T follicular helper cell (primary cell): ENCODE data around the gene UCK1.
"Not testable (repeated sequence)": the region's sequence is repeated elsewhere in the genome, so short reads cannot be mapped to it uniquely, and the experiment has no call there.

Experiments
- DNase-seq: peaks from one replicate; pipeline ENCODE4 v3.0.0-alpha.2; 2020; ENCODE audit warnings: low read depth

The UCK1 gene

DNA sequence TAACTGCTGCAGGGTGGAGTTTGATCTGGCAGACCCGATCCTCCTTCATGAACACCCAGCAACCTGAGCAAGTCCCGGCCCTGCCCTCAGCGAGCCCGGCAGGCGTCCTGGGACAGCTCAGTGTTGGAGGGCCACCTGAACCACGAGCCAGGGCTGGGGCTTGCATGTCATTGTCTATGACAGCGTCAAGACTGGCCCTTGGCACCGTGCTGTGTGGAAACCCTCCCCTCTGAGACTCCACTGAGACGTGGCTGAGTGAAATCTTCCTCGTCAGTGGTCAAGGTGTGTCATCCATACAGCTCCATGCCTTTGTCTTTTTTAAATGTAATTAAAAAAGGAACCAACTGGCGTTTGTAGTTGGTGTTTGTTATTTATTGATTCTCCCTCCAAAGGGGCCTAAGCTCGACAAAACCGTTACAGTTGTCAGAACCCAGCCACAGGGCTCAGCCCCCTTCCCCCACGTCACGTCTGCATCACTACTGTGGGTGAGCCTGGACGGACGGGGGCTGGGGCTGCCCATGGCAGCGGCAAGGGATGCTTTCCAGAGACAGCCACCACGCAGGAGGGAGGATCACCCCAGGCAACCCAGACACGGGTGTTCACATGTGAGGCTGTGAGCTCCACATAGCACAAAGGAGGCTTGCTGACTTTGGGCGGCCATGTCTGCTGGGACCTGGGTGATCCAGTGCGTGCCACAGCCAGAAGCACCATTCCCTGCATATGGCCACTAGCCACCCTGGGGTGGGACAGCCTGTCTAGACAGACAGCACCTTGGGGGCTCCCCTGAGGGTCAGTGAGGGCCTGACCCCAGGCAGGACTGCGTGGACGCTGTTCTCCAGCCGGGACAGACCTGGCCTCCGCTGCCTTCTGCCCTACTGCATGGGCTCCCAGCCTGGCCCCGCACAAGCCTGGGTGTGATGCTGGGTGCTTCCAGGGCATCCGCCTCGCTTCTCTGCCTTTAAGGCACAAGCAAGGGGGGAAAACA is 7.3 kb downstream of the UCK1 start:
- DNase-seq = no peak

DNA sequence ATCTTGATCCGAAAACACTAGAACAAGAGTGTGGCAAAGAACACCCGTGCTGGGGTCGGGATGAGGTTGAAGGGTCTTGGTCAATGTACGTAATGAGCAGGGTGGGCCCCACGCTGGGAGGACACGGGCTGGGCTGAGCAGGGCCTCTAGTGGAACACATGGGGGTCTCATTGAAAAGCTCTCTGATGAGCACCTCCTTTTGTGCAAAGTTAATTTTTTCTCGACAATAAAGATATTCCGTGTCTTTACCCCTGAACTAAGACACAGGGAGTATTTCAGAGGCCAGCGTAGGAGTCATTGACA is 8.0 kb downstream of the UCK1 start:
- DNase-seq = no peak

DNA sequence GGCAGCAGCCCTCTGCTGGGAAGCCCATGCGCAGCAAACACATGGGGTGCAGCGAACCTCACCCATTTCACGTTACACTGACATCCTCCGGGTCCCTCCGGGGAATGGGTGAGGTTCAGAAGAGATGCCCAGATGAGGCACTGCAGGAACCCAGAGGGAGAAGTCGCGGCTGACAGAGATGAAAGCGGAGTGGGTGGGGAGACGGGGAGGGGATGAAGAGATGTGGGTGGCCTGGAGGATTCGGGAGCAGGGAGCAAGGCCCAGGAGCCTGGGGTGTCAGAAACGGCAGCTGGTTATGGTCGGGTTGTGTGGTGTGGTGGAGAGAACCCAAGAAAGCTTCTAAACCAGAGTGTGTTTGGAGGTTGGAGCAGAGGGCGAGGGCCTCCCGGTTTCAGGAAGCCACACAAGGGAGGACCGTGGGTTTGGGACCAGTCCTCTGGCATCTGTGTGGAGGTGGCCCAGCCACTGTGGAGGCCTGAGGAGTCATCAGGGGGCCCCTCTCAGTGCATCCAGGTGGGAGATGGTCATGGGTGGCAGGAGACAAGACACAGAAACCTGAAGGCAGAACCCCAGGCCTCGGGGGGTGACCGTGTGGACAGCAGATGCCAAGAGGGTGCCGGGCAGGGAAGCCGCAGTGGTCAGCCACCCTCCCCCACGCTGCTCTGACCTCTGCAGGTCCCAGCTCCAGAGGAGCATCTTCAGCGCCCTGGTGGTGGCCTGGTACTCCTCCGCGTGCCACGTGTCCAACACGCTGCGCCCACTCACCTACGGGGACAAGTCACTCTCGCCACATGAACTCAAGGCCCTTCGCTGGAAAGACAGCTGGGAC is 8.6 kb downstream of the UCK1 start:
- no peak for DNase-seq

DNA sequence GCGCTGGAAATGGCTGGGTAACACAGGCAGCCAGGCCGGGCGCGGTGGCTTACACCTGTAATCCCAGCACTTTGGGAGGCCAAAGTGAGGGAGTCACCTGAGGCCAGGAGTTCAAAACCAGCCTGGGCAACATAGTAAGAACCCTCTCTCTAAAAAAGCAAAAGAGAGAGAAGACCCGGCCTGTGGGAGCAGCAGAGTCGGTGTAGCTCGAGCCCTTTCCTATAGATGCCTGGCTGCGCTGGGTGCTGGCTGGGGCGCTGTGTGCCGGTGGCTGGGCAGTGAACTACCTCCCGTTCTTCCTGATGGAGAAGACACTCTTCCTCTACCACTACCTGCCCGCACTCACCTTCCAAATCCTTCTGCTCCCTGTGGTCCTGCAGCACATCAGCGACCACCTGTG is 9.2 kb downstream of the UCK1 start:
- no peak for DNase-seq

DNA sequence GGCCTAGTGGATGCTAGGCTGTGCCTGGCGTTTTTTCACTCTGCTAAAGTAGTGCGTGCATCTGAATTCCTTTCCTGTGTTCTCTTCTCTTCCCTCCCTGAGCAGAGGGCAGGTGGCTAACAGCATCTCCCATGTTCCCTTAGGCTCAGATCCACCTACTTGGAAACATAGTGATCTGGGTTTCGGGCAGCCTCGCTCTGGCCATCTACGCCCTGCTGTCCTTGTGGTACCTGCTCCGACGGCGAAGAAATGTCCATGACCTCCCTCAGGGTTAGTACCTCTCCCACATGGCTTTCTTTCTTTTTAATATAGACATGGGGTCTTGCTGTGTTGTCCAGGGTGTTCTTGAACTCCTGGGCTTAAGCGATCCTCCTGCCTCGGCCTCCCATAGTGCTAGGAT is 9.9 kb downstream of the UCK1 start:
- DNase-seq = no peak

DNA sequence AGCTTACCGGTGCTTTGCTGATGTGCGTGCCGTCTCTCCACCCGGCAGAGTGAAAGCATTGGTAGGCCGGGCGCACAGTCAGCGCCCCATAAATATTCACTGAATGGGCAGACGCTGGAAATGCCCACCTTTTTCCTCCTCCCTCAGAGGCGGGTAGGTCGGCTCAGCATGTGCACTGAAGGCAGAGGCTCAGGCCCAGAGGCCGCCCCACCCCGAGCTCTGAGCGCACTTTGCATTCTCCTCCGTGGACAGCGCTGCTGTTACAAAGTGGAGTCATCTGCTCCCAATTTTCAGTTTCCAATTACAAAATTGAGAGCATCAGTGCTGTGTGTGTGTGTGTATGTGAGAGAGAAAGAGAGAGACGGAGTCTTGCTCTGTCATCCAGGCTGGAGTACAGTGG is 10.6 kb downstream of the UCK1 start:
- DNase-seq = no peak

DNA sequence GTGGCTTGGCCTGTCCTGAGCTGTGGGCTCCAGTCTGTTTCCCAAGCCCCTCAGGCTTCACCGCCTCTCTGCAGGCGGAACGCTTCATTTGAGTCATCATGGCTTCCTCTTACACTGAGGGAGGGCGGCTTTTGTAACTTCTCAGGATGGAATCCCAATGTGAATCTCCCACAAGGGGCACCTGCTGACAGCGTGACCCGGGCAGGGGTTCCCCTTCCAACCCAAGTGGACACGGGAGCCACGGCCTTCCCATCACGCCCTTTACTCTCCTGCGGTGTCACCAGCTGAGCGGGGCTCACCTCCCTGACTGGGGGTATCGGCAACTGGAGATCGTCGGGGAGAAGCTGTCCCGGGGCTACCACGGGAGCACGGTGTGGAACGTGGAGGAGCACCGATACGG is 12.5 kb downstream of the UCK1 start:
- no peak for DNase-seq

DNA sequence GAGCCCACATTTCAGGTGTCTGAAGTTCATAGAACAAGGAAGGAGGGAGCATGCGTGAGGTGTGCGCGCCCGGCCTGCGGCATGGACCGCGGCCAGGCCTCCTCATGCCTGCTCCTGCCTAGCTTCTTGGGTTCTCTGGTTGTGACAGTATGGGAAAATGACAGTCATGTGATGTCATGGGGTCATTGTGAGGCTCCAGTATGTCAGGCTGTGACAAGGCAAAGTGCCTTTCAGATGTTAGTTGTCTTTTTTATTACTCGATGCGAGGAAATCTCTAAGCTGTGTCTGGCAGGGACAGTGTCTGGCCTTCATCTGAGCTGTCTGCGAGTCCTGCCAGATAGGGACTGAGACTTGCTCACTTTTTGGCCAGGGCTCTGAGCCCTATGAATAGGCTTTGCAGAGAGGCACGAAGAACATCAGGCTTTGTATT is 13.3 kb downstream of the UCK1 start:
- DNase-seq = no peak

DNA sequence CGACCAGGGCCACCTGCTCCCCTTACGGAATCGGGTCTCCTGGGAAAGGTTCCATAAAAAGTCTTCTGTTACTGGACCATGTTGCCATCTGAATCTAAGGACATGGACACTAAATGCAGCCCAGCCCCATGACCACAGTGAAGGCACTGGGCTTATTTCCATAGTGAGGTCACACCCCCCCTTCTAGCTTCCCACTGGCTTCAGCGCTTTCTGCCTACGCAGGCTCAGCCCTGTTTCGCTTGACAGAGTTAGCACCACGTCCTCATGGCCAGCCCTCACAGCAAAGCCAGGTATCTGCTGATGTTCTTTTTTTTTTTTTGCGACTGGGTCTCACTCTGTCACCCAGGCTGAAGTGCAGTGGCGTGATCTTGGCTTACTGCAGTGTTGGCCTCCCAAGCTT is 14.1 kb downstream of the UCK1 start:
- no peak for DNase-seq

DNA sequence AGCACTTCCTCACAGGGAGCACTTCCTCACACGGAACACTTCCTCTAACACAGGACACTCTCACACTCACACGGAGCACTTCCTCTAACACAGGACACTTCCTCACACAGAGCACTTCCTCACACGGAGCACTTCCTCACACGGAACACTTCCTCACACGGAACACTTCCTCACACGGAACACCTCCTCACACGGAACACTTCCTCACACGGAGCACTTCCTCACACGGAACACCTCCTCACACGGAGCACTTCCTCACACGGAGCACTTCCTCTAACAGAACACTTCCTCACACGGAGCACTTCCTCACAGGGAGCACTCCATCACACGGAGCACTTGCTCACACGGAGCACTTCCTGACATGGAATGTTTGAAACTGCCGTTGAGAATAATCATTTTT is 15.0 kb downstream of the UCK1 start:
- no peak for DNase-seq

DNA sequence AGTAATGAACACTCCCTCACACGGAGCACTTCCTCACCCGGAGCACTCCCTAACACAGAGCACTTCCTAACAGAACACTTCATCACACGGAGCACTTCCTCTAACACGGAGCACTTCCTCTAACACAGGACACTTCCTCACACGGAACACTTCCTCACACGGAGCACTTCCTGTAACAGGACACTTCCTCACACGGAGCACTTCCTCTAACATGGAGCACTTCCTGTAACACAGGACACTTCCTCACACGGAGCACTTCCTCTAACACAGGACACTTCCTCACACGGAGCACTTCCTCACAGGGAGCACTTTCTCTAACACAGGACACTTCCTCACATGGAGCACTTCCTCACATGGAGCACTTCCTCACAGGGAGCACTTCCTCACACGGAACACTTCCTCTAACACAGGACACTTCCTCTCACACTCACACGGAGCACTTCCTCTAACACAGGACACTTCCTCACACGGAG is 15.5 kb downstream of the UCK1 start:
- not testable (repeated sequence) for DNase-seq

DNA sequence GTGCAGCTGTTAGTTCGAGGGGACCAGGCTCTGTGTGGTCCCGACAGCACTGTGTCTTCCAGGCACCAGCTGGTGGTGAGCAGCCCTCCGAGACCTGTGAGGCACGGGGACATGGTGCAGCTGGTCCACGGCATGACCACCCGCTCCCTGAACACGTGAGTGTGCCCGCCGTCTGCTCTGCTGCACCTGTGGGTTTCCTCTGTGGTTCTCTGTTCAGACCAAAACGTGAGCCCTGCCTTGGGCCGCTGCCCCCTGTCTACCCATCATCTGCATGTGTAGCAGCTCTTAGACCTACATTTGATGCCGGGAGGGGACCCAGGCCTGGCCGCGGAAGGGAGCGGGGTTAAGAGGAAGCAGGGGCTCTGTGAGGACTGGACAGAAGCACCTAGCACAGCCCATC is 17.9 kb downstream of the UCK1 start:
- no peak for DNase-seq

DNA sequence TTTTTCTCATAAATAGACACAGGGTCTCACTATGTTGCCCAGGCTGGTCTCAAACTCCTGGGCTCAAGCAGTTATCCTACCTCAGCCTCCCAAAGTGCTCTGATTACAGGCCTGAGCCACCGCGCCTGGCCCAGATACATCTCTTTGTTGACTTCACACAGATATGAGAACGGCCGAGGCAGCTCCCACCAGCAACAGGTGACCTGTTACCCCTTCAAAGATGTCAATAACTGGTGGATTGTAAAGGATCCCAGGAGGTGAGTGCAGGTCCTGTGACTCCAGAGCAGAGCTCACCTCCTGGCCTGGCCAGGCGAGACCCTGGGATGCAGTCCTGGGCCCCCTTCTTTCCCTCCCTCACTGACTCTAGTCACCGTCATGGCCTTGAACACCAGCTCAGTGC is 19.2 kb downstream of the UCK1 start:
- no peak for DNase-seq

DNA sequence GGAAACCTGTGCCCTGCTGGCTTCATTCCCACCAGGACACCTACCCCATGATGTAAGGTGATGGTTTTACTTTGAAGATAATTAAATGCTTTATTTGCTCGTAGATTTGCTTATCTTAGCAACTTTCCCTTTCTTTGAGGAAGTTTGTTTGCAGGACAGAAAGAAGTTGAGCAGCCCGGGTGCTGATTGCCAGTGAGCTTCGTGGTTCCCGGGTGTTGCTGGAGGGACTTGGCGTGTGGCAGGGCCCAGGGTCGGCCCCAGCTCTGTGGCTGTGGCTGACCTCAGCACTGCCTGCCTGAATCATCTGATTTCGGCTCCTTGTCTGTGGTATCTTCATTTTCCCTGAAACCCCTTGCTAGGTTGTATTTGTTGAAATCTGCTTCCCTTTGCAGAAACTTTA is 19.6 kb downstream of the UCK1 start:
- DNase-seq = no peak

DNA sequence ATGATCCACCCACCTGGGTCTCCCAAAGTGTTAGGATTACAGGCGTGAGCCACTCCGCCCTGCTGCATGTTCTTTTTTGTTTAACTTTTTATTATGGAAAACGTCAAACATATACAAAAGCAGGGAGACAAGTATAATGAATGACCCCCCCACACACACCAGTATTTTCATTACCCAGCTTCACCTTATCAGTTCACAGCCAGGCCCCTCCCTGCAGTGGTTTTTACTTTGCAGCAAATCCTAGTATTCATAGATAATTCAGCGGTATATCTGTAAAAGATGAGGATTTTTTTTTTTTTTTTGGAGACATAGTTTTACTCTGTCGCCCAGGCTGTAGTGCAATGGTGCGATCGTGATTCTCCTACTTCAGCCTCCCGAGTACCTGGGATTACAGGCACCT is 26.1 kb downstream of the UCK1 start:
- no peak for DNase-seq

DNA sequence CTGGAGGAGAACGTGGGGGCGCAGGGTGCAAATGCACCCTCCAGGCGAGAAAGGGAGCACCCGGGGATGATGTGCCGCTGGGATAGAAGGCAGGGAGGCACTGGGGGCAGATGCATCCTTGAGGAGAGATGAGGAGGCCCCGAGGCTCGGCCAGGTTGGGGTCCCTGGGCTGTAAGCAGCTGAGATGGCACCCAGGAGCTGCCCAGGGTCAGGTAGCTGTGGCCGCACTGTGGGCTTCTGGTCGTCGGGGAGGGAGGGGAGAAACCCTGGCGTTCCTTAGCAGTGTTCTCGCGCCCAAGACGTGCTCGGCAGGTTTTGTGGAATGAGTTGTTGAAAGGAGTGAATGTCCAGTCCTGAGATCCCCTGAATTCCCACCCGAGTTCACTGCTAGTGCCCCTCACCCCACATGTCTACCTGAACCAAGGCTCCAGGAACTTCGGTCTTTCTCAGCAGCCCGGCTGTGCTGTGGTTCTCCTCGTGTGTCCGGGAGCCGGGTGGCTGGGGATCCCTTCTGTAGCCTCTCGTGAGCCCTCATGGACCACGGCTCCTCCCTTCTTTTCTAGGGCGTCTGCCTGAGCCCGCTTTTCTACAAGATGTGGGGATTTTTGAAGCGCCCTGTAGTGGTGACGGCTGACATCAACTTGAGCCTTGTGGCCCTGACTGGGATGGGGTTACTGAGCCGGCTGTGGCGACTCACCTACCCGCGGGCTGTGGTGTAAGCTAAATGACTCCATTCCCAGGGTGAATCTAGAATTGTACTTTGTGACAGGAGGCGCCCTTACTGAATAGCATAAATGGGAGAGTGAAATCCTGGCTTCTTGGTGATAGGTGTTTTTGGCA is 27.2 kb downstream of the UCK1 start:
- peak; percentile 20 for DNase-seq

DNA sequence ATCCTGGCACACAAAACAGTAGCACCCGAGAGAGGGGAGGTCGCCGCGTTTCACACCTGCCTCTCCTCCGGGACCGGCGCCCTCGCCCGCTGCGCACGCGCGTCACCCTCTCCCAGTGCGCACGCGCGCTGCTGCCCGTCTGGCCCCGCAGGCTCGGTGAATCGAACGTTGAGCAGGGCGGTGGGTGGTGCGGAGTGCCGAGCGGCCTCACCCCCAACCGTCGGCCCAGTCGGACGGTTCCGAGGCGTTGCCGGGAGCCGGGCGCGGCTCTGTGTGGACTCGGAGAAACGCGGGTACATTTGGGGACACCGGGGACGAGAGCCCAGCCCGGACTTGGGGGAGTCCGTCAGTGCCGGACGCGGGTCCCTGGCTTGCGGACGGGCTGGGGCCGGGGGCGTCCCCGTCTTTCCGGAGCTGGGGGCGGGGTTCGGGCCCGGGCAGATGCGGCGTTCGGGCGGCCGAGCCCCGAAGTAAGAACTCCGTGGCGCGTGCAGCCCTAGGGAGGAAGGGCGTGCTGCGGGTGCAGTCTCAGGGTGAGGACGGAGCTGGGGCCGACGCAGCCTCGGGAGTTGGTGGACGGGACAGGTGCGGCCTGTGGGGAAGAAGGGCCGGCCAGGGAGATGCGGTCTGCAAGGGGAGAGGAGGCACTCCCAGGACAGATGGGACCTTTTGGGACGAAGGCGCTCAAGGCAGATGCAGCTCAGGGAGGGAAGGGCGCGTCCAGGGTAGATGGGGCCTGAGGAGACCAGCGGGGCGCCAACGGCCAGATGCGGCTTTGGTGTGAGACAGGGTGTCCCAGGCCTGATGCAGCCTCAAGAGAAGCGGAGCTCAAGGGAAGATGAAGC is 28.1 kb downstream of the UCK1 start, which contains the start of gene POMT1:
Gene POMT1, plus strand, starts transcription at position 138 of the 845 bp plus-strand sequence. CDS start 1,301 bp downstream, outside the sequence.
- peak; percentile 84 for DNase-seq

DNA sequence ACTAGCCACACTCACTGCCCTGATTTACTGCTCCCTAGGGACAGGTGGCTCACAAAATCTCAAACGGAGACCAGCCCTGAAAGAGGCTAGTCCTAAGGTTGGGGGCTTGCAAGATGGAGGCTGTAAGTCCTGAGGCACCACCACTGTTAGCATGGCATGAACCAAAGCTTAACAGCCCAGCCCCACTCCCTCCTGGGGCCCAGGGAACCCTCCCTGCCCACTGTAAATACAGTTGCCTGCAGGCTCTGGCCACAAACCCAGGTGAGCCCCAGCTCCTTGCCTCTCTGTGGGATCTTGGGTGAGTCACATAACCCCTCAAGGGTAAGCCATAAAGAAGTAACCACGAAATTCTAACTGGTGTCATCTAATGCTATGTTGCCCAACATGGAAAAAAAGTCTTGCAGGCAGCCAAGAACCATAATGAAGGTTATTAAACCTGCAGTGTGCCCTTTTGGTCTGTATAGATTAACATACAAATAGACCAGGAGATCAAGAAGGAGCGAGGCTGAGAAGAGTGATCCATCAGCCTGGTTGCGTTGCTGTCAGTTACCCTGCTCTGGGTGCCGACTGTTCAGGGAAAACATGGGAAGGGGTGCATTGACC is 30.0 kb downstream of the UCK1 start:
- DNase-seq = peak; percentile 31

DNA sequence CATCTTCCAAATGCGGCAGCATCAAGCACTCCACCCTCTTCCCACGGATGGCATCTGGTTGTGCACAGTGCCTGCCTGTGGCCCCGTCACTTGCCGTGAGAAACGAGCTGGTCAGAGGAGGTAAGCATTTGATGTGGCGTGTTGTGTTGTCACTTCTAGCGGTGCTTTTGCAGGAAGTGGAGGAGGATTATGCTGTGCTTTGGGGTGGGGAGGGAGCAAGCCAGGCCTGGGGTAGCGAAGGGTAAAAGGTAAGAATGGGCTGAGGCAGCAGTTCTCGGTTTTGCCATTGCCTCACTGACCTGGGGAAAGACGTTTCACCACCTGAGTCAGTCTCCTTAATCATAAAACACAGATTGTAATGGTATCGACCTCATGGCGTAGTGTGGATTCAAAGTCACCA is 30.7 kb downstream of the UCK1 start:
- DNase-seq = peak; percentile 63

DNA sequence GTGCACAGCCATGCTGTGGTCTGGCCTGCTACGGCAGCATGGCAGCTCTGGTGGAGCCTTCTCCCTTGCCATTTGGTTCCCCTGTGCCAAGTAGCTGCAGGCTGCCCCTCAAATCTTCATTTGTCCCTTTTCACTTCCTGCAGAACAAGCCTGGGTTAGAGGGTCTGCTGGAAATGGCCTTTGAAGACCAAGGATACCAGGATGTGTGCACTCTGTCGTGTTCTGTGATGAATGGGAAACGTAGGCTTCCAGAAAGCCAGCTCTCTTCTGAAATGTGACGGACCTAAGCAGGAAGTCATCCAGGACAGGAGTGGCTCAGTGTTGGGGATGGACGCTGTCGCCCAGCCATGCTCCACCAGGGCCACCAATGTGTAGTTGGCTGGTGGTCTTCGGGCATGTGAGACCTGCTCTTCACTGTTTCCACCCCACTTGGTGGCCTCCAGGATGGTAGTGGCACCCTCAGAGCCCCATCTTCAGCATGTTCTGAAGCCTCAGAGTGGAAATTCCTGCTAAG is 31.8 kb downstream of the UCK1 start:
- DNase-seq = no peak
